GM21619 (cell line): ENCODE measurements around the gene ZNF319.

Experiments
- ATAC-seq: cut with Tn5 transposase; IDR thresholded peaks from one replicate; pipeline ENCODE4 v1.9.1; 2021; ENCODE audit not compliant: unreplicated experiment

The ZNF319 gene

DNA sequence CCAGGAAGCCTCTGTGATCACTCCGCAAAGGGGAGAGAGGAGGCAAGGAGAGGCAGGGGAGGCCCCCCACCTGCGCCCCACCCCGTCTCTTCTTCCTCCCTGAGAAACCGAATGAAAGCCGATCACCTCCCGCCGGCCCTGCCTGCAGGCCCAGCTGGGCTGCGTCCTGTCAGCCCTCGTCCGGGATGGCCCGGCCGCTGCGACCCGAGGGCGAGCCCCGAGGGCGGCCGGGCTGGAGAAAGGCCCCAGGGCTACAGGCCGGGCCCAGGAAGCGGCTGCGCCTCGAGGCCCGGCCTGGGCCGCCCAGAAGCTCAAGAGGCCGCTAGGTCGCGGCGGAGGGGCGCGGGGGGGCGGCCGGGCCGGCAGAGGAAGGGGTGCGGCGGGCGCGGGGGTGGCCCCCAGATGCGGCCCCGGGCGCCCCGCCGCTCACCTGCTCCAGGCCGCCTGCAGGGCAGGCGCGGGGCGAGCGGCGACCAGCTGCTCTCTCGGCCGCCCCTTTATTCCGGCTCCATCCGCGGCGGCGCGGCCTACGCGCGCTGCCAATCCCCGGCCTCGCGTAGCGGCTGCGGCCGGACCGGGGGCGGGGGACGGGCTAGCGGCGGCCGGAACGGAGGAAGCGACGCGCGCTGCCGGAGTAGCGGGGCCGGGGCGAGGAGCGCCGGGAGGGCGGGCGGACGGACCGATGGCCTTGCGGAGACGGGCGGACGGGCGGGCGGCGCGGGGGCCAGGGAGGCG lies at the start of gene ZNF319:
TSS of gene ZNF319 (minus strand) at position 702 of the 735 bp plus-strand sequence. CDS start 2,407 bp downstream, outside the sequence.
- ATAC-seq: peak; percentile 24

DNA sequence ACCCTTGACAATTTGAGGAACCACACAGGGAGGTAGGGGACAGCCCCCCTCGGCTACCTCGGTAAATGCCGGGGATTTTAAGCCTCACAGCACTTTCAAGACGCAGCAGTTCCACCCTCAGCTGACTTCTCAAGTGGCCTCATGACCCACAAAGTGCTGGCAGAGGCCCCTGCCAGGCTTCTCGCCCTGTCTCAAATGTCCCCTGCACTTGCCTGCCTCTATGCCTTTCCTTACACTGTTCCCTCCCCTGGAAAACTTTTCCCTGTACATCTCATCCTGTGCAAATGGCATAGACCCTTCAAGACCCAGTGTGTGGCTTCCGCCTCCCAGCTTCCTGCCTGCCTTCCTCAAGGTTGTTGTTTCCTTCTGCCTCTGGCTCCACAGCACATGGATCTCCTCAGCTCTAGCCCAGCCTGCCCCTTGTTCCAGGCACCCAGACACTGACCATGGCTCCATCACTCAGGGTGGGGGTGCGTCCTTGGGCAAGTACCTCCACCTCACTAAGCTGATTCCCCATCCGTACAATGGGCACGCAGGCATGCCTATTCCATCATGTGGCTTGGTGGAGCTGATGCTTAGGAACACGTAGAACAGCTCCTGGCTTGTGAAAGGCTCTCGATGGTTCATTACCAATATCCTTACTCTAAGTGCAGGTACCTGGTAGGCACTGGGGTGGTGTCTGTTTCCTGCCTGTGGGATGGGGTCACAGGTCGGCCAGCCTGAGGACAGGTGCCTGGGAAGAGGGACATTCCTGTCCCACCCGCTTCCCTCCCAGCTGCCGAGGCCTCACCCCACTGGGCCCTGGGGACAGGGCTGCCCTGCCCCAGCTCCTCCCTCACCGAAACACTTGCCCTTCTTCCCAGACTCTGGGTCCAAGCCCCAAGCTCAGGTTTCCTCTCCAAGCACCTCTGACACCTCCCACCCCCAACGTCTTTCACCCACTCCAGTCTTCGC lies 49.0 kb upstream of the ZNF319 start:
- ATAC-seq: no peak

DNA sequence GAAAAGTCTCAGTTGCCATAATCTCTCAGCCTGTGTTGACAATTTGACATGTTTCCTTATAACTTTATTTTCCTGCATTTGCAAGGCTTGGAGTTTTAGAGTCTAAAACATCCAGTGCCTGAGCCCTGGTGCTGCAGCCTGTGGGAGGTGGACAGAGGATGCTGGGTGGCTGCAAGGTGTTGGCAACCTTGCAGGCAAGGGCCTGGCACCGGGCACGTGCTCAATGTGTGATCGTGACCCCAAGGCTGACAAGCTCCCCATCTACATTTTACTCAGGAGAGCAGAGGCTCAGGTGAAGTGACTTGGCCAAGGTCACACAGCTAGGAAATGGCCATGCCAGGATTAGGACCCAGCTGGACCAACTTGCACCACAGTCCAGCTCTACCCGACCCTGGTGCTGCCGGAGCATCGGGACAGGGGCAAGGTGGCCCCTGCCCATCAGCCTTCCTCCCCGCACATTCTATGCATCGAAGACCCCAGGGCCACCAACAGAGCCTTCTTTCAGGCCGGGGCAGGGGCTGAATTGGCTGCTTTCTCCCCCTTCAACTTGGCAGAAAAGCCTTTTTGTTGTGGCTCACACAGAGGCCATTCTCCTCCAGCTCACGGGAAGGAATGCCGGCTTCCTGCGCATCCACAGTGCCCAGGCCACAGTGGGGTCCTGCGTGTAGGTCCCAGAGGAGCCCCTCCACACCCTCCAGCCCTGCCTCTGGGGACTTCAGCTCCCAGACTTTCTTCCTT lies 48.2 kb upstream of the ZNF319 start:
- ATAC-seq: no peak

DNA sequence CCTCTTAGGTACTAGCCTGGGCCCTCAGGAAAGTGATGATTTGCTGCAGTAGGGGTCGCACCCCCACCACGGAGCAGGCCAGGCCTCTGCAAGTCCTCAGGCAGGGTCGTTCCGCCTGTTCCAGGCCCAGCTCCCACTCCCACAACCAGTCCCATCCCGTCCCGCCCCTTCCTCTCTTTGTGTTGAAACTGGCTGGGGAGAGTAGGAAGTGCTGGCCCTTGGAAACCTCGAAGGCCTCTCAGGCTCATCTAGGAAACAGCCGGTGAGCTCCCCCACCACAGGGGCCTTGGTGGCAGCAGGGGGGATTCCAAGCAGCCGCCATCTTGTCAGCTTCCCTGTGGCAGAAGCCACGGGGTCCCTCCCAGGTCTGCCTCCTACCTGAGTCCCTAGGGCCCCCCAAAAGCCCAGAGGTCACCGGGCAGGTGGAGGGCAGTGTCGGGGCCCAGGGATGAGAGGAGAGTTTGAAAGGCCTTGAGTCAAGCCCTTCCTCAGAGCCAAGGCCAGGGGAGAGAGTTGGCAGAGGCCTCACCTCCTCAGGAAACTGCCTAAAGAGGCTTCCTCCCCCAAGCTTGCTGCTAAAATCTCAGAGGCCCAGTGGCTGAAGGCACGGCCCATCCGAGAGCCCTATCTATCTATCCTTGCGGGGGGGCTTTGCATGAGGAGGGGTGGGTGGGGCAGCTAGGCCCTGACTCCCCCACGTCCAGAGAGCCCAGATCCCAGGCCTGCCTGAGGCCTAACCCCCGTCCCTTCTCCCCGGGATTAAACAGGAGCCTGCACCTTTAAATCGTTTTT lies 47.3 kb upstream of the ZNF319 start:
- ATAC-seq: no peak

DNA sequence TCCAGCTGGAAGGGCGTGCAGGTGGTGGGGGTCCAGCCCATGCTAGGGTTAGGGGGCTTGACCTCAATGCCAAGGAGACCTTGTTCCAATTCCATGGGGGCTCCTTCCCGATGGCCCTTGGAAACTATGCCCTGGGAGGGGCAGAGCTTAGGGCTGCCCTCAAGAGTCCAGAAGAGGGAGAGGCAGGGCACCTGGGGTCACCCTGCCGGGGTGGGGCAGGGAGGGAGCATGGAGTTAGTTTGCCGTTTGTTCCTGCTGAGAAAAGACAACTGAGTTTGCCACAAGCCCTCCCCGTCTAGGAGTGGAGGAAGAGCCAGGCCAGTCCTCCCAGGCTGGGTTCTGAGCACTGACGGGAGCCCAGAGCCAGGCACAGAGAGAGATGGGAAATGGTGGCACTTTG lies 46.5 kb upstream of the ZNF319 start:
- ATAC-seq: no peak

DNA sequence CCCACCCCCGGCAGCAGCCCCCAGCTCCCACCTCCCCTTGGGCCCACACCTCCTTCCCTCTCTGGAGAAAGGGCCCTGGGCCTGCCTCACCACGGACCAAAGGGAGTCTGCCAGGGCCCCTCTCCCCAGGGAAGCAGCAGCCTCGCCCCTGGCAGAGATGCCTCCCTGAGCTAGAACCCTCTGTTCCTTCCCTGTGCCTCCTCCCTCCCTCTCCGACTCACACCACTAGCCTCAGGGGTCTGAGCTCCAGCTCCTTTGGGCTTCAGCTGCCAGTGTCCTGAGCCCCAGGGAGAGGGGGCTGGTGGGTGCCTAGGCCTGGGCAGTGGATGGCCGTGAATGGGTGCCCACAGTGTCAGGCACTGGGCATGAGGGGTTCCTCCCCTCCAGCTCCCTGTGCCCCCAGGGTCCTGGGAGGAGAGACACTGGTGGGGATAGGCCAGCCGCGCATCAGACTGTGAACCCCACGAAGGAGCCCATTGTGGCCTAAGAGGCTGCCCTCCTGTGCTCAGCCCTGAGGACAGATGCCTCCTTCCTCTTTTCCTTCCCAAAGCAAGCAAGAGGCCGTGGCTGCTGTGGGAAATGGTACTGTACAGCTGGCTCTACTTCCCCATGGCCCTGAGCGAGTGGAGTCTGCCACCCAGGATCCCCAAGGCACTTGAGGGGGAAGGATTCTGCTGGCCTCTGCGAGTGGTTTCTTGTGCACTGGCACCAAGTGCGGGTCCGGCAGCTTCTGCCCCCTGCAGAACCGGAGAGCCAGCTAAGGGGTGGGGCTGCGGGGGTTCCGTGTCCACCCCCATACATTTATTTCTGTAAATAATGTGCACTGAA lies 45.8 kb upstream of the ZNF319 start:
- ATAC-seq: no peak

DNA sequence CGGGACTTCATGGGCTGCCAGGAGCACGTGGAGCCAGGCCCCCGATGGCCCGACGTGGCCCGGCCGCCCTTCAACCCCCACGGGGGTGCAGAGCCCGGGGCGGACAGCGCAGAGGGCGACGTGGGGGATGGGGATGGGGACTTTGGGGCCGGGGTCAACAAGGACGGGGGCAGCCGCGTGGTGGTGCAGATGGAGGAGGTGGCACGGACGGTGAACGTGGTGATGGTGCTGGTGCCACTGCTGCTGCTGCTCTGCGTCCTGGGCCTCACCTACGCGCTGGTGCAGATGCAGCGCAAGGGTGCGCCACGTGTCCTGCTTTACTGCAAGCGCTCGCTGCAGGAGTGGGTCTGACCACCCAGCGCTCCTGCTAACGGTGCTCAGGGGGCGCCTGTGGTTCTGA lies 44.6 kb upstream of the ZNF319 start:
- no peak for ATAC-seq

DNA sequence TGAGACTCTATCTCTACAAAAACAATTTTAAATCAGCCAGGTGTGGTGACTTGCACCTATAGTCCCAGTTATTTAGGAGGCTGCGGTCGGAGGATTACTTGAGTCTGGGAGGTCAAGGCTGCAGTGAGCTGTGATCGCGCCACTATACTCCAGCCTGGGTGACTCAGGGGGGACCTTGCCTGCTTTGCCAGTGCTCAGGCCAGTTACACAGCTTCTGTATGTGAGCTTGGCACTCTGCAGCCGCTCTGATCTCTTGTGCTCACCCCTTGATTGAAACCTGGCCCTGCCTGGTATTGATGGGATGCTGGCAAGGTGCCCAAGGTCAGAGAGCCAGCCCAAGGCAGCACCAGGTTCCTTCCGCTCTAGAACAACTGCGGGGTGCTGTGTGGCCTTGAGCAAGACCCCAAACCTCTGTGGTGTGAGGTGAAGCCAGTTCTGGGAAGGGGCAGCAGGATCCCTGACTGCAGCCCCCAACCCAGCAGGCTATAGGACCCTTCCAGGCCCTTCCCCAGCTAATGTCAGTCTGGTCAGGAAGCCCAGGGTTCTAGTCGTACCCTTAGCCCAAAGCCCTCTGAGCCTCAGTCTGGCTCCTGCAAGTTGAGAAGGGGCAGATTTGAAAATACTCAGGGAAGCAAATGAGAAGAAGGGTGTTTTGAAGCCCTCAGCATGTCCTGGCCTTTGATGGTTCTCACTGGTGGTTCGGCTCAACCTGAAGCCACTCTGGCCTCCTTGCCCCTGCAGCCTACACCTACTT lies 44.0 kb upstream of the ZNF319 start:
- ATAC-seq: no peak

DNA sequence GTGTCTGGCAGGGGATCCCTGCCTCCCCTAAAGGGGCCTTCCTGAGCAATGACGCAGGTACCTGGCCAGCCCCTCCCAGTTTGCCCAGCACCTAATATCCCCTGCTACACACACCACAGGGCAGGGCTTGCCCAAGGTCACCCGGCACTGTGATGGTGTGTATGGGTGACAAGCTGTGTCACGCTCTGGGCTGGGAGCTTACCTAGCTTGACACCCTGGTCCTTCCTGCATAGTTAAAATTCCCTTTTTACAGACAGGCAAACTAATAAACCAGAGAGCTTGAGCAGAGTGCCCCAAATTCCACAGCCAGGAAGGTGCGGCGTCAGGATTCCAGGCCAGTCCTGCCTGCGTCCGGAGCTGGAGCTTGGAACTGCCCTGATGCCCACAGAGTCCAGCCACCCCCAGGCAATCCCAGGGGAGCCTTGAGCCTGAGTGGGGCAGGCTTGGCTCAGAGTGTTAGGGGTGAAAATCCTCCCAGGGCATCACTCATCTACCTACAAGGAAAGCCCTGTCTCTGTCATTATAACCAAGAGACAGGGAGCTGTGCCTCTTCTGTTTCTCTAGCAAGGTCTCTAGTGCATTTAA lies 43.2 kb upstream of the ZNF319 start:
- no peak for ATAC-seq

DNA sequence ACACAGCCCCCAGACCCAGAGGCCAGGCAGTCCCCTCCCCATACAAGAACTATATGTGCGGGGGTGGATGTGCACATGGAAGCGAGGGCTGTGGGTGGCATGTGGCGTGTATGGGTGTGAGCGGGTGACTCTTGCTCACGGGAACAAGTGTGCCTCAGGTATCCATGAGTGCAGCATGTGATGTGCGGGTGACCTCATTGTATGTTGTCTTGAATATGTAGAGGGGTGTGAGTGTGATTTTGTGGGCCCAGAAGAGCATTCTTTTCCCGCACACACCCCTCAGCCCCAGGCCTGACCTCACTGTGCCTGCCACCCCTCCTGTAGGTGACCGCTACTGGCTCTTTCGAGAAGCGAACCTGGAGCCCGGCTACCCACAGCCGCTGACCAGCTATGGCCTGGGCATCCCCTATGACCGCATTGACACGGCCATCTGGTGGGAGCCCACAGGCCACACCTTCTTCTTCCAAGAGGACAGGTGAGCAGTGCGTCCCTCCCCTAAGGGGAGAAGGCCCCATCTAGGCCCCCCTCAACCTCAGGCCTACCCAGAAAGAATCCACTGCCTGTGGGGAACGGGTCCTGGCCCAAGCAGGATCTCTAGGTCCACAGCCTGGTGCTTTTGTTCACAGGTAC lies 42.5 kb upstream of the ZNF319 start:
- no peak for ATAC-seq

DNA sequence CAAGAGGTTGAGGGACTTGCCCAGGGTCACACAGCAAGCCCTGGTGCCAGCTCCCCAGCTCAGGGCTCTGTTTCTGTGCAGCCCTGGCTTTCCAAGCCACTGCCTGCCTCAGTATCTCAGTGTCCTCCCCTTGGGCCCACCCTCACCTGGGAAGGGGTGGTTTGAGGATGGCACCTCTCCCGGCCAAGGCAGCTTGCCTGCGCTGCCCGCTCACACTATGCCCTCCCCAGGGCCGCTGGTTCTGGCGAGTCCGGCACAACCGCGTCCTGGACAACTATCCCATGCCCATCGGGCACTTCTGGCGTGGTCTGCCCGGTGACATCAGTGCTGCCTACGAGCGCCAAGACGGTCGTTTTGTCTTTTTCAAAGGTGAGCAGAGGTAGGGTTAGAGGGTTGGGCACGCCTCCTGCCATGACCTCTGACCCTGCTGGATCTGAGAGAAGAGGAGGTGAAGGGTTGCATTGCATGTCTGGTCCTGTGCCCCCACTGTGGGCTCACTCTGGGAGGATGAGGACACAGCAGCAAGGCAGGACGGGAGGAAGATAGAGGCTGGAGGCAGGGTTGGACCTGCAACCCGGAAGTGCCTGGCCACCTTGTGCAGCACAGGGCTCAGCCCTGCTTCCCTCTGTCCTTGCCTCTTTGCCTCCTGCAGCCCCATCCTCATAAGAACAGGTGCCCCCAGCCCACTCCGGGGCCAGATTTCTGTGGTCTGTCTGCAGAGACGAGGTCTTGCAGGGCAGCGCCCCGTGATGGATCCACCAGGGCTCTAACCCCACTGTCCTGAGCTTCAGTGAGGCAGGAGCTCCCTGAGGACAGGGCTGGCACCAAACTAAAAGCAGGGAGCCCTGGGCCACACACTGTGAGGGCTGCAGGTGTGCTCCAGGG lies 41.8 kb upstream of the ZNF319 start:
- no peak for ATAC-seq

DNA sequence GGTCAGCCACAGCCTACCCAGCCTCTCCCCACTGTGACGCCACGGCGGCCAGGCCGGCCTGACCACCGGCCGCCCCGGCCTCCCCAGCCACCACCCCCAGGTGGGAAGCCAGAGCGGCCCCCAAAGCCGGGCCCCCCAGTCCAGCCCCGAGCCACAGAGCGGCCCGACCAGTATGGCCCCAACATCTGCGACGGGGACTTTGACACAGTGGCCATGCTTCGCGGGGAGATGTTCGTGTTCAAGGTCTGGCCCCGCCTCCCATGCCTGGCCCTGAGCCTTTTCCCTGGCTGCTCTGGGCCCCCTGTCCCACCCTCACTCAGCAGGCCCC lies 41.1 kb upstream of the ZNF319 start:
- ATAC-seq: no peak

DNA sequence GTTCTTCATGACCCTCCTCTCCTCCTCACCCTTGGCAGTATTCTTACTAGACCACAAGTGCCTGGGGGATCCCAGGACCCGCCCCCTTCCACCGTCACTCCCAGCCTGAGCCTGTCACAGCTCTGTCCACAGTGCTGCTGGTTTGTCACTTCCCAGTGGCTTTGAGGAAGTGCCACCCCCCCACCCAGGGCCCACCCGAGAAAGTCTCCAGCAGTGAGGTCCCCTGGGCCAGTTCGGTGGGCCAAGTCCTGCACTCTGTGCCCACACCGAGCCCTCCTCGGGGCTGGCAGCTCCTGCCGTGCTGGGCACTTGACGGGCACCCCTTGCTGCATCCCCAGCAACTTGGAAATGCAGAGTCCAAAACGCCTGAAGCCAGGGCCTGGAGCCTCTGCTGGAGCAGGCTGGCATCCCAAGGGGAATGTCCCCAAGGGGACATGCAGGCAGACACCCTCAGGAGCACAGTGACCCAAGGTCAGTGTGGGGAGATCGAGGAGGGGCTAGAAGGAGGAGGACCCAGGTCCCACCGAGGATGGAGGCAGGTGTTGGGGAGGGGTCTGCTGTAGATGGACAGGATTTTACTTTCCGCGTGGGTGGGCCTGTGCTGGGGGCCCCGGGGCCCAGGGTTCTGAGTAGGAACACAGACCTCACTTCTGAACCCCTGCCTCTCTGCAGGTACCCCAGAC lies 40.6 kb upstream of the ZNF319 start:
- ATAC-seq: no peak

DNA sequence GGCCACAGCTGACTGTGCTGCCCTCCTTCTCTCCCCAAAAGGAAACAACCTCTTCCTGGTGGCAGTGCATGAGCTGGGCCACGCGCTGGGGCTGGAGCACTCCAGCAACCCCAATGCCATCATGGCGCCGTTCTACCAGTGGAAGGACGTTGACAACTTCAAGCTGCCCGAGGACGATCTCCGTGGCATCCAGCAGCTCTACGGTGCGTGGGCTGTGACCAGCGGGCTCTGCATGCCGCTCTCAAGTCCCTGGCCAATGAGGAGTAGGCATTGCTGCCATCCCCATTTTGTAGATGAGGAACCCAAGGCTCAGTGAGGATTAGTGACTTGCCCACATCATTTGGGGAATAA lies 40.0 kb upstream of the ZNF319 start:
- no peak for ATAC-seq

DNA sequence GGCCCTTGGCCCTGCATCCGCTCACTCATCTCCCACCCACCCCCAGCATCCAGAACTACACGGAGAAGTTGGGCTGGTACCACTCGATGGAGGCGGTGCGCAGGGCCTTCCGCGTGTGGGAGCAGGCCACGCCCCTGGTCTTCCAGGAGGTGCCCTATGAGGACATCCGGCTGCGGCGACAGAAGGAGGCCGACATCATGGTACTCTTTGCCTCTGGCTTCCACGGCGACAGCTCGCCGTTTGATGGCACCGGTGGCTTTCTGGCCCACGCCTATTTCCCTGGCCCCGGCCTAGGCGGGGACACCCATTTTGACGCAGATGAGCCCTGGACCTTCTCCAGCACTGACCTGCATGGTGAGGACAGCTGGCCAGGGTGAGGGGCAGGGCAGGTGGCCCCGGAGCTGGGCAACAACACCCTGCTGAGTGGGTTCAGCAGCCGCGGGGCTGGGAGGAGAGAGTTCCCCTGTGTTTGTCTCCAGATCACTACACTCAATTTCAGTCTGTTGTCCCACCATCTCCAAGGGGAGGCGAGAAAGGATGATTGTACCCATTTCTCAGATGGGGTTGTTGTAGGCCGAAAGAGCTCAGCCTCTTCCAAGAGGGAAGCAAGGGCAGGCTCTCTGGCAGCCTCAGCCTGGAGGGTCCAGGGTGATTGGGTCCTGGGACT lies 39.5 kb upstream of the ZNF319 start:
- ATAC-seq: no peak

DNA sequence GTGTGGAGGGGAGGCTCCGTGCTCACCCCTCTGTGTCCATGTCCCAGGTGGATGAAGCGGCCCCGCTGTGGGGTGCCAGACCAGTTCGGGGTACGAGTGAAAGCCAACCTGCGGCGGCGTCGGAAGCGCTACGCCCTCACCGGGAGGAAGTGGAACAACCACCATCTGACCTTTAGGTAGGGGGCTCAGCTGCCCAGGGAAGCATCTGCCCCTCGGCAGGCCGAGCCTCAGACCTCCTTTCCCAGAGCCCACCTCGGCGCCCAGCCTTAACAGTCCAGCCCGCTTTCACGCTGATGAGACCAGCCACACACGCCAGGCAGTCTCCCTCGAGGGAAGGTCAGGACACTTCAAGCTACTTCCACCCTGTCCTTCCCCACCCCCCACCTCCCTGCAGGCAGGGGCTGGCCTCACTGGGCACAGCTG lies 37.8 kb upstream of the ZNF319 start:
- ATAC-seq: no peak
